Brain pericyte (primary cell): Measurements from ENCODE around the gene RAB11B.
"Not testable (repeated sequence)": the region's sequence is repeated elsewhere in the genome, so short reads cannot be mapped to it uniquely, and the experiment has no call there.

Source experiments
- DNase-seq: peaks from one replicate; pipeline ENCODE4 v3.0.0-alpha.2; 2012; ENCODE audit warnings: low read depth, low spot score

Gene RAB11B

GRCh38 chr19:8389891-8390616 lies at the start of gene RAB11B:
Gene RAB11B (plus strand): TSS chr19:8390360. CDS start chr19:8390417, 57 bp downstream.
- peak; percentile 100 for DNase-seq

- not testable (repeated sequence) for DNase-seq
Observed at GRCh38 chr19:8341504-8341903, 48.7 kb upstream of the RAB11B start.

- DNase-seq, result no peak
Observed at GRCh38 chr19:8342316-8342683, 47.9 kb upstream of the RAB11B start.

- DNase-seq, result peak; percentile 43
Observed at GRCh38 chr19:8342684-8343482, 47.3 kb upstream of the RAB11B start, which contains the start of gene KANK3. Gene KANK3 (minus strand): TSS chr19:8343262. CDS start chr19:8337828, 5,434 bp downstream.

GRCh38 chr19:8343483-8343844 lies 46.7 kb upstream of the RAB11B start:
- DNase-seq, result no peak

- not testable (repeated sequence) for DNase-seq
Observed at GRCh38 chr19:8349629-8350372, 40.4 kb upstream of the RAB11B start.

- DNase-seq, result no peak
Observed at GRCh38 chr19:8352134-8352827, 37.9 kb upstream of the RAB11B start.

- DNase-seq, result not testable (repeated sequence)
Observed at GRCh38 chr19:8352845-8353244, 37.3 kb upstream of the RAB11B start.

GRCh38 chr19:8355631-8356402 lies 34.3 kb upstream of the RAB11B start:
- no peak for DNase-seq

- DNase-seq, result no peak
Observed at GRCh38 chr19:8357007-8357521, 33.1 kb upstream of the RAB11B start.

GRCh38 chr19:8358948-8359347 lies 31.2 kb upstream of the RAB11B start:
- no peak for DNase-seq

GRCh38 chr19:8360196-8360595 lies 30.0 kb upstream of the RAB11B start:
- DNase-seq, result no peak

- peak; percentile 80 for DNase-seq
Observed at GRCh38 chr19:8361921-8362793, 28.0 kb upstream of the RAB11B start.

GRCh38 chr19:8363803-8364771 lies 26.1 kb upstream of the RAB11B start, which contains the start of gene ANGPTL4:
Gene ANGPTL4 (plus strand): TSS chr19:8364155. CDS start chr19:8364322, 167 bp downstream.
- DNase-seq, result no peak

GRCh38 chr19:8366121-8366581 lies 24.0 kb upstream of the RAB11B start:
- no peak for DNase-seq

- peak; percentile 72 for DNase-seq
Observed at GRCh38 chr19:8366961-8367326, 23.2 kb upstream of the RAB11B start.

- DNase-seq, result peak; percentile 96
Observed at GRCh38 chr19:8367327-8368001, 22.7 kb upstream of the RAB11B start.
